ENCODE results near the gene PLD4.

The PLD4 gene

DNA sequence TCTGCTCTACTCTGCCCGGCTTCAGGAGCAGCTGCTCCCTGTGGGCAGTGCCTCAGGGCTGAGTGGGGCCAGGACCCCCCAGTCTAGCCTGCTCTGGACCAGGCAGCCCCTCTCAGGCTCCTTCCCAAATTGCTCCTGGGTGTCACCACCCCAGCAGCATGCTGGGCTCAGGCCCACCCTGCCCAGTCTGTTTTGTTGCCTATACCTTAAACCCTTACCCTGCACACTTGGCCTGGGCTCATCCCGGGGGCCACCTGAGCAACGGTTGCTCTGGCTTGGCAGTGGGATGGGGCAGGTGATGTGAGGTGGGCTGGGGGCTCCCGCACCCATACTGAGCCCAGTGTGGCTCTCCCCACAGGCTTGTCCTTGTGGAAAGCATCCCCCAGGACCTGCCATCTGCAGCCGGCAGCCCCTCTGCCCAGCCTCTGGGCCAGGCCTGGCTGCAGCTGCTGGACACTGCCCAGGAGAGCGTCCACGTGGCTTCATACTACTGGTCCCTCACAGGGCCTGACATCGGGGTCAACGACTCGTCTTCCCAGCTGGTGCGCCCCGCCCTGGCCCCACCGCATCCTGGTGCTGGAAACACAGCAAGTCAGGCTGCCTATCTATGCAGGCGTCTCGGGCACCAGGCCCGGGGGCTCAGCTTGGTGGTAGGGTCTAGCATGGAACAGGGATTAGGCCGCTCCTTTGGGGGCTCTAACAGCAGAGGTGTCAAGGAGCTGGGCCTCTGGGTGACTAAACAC lies 3.9 kb downstream of the PLD4 start:
- DNase-seq = no peak

DNA sequence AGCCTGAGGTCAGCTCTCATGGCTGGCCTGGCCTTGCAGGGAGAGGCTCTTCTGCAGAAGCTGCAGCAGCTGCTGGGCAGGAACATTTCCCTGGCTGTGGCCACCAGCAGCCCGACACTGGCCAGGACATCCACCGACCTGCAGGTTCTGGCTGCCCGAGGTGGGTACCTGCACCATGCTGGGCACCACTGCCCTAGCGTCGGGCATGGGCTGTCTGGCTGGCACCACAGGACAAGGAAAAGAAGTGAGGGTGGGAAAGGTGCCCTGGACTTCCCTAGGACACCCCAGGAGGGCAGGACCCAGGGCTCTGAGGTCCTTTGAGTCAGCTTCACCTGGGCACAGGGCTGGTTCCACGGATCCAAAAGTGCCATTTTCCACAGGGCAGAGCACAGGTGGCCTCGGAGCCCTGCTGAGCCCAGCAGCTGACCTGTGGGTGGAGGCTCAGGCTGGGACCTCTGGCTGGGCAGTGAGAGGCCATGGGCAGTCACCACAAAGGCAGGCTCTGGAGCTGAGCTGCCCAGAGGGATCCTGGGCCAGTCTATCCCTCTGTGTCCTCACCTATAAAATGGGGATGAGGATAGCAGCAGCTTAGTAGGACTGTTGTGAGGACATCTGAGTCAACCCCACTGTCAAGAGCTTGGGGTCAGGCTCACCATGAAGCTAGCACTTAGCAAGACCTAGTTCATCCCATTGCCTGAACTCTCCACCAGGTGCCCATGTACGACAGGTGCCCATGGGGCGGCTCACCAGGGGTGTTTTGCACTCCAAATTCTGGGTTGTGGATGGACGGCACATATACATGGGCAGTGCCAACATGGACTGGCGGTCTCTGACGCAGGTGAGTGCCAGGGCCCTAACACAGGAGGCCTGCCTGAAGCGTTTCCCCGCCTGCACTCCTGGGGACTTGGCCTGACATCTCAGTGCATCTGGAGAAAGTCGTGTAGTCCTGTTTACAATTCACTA lies 4.9 kb downstream of the PLD4 start:
- DNase-seq = no peak

DNA sequence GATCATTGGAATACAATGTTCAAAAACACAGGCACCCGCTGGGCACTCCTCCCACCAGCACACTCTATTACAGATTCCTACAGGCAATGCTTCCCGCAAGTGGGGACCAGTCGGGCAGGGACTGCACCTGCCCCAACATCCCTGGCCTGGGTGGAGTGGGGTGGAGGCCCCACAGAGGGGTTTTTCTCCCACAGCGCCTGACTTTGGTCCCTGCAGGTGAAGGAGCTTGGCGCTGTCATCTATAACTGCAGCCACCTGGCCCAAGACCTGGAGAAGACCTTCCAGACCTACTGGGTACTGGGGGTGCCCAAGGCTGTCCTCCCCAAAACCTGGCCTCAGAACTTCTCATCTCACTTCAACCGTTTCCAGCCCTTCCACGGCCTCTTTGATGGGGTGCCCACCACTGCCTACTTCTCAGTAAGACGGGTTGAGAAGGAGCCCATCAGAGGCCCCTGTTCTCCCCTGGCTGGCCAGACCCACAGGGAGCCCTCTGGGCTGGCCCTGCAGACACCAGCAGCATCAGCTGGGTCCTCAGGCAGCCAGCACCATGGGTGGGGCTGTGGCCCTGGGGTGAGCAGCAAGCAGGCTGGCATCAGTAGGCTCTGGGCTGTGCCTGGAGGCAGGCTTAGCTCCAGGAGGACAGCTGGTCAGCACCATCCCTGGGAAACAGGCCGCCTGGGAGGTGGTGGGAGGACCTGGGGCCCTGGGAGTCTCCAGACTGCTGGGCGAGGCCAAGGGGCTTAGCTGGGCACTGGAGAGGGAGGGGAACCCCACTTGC lies 6.0 kb downstream of the PLD4 start:
- DNase-seq = no peak

DNA sequence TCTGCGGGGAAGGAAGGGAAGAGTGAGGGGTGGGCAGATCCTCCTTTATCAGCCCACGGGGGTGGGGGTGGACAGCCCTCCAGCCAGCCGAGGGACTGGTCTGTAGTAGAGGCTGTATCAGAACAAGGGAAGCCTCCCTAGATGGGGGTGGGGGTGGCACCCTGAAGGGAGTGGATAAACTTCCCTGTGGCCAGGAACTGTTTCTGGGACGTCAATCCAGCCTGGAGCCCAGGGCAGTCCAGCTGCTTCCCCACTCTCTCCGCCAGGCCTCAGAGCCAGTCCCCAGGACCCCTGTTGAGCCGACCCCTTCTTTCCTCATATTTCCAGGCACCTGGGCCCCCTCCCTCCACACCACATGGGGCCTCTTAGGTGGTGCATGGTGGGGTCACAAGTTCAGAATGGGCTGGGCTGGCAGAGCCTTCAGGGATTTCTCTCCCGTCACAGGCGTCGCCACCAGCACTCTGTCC lies 6.7 kb downstream of the PLD4 start:
- DNase-seq = no peak

DNA sequence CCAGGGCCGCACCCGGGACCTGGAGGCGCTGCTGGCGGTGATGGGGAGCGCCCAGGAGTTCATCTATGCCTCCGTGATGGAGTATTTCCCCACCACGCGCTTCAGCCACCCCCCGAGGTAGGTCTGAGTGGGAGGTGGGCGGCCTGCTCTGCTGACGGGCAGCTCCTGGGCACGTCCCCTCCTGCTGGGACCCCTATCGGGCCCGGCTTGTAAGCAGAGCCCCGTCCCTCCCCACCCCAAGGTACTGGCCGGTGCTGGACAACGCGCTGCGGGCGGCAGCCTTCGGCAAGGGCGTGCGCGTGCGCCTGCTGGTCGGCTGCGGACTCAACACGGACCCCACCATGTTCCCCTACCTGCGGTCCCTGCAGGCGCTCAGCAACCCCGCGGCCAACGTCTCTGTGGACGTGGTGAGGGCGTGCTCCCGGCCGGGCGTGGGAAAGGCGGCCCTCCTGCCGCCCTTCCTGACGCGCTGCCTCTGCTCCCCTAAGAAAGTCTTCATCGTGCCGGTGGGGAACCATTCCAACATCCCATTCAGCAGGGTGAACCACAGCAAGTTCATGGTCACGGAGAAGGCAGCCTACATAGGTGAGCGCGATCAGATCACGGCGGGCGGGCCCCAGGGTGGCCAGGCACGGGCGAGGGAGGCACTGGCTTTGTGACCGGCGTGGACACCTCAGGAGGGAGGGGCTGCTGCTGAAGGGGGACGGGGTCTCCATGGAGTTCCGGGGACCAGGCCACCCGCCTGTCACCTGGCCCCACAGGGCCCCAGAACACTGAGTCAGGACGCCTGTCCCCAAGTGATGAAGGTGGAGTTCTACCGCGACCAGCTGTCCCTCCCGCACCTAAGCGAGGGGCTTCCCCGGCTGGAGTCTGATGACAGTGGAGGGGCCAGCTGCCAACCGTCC lies 7.3 kb downstream of the PLD4 start:
- DNase-seq = peak; percentile 68

DNA sequence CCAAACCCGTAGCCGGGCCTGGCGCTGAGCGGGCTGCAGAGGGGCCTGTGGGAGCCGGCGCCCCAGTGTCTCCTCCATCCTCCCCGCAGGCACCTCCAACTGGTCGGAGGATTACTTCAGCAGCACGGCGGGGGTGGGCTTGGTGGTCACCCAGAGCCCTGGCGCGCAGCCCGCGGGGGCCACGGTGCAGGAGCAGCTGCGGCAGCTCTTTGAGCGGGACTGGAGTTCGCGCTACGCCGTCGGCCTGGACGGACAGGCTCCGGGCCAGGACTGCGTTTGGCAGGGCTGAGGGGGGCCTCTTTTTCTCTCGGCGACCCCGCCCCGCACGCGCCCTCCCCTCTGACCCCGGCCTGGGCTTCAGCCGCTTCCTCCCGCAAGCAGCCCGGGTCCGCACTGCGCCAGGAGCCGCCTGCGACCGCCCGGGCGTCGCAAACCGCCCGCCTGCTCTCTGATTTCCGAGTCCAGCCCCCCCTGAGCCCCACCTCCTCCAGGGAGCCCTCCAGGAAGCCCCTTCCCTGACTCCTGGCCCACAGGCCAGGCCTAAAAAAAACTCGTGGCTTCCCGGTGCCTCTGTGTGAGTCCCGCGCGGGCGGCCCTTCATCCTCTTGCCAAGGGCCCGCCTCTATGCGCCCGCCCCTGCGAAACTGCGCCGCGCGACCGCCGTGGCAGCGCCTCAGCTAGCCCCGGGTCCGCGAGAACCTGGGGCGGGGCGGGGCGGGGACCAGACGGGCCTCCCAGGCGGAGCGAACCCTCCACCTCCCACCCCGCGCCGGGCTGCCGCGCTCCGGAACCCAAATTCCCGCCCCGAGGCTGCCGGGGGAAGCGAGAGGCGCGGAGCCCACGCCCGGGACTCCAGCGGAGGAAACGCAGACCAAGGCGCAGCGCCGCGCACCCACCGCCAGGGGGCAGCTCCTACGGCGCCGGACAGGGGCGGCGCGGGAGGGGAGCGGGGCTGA lies 8.3 kb downstream of the PLD4 start:
- peak; percentile 84 for DNase-seq

DNA sequence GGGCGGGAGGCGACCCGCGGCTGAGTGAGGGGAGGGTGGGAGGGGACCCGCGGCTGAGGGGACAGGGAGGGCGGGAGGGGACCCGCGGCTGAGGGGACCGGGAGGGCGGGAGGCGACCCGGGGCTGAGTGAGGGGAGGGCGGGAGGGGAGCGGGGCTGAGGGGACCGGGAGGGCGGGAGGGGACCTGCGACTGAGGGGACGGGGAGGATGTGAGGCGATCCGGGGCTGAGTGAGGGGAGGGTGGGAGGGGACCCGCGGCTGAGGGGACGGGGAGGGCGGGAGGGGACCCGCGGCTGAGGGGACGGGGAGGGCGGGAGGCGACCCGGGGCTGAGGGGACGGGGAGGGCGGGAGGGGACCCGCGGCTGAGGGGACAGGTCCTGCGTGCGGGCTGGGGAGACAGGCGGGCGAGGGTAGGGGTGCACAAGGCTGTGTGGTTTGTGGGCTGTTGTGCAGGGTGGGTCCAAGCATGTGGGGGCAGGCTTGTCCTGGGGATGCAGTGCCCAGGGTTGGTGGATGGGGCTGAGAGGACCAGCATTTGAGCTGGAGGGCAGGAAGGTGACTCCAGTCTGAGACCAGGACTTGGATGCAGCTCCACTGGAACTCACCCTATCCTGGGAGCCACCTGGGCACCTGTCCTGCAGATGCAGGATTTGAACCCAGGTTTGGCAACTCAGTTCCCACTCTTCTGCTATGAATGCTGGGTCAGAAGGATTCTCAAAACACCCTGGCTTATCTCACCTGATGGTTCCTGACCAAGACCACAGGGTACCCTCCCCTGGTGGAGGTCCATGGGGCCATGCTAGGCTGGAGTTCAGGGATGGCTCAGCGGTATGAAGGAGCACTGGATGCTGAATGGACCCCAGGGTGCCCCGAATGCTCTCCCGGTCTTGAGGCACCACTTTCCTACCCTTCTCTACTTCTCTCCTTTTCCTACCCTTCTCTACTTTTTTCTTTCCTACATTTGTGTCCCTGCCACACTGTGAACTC lies 9.4 kb downstream of the PLD4 start:
- DNase-seq = no peak

DNA sequence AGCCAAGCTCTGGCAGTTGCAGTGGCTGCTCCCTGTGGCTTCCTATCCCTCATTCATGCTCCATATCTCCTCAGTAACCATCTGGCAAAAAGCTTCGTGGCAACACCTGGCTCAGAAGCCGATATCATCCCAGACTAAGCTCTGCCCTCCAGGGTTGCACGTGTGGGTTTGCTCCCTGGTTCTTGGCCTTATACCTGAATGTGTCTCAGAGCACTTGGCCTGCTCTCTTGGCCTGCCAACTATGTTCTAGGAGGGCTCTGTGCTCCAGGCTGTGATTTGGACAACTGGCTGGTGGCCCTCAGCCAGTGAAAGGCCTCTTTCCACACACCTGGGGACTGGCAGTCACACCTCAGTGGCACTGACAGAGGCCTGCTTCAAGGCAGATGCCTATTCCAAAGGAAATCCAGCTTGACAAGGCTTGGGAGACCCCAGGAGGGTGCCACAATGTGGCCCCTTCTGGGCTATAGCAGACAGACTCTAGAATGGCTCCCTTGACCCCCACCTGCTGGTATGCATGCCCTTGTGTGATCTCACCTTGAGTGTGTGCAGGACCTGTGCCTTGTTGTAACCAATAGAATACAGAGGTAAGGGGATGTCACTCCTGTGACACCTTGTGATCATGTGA lies 10.5 kb downstream of the PLD4 start:
- no peak for DNase-seq

DNA sequence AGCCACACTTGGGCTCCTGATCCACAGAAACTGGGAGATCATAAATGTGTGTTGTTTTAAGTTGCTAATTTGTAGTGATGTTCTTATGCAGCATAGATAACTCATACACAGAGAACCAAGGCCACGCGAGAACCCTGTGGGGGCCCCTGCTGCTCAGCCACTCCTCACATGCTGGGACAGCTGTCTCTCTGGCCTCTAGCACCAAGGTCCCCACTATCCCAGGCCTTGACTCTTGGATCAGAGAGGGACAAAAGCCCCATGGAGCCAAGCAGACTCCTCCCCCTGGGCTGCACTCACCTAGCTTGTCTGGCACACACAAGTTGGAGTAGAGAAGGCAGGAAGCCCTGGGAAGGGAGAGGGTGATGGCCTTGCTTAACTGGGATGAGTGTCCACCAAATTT lies 11.3 kb downstream of the PLD4 start:
- no peak for DNase-seq

DNA sequence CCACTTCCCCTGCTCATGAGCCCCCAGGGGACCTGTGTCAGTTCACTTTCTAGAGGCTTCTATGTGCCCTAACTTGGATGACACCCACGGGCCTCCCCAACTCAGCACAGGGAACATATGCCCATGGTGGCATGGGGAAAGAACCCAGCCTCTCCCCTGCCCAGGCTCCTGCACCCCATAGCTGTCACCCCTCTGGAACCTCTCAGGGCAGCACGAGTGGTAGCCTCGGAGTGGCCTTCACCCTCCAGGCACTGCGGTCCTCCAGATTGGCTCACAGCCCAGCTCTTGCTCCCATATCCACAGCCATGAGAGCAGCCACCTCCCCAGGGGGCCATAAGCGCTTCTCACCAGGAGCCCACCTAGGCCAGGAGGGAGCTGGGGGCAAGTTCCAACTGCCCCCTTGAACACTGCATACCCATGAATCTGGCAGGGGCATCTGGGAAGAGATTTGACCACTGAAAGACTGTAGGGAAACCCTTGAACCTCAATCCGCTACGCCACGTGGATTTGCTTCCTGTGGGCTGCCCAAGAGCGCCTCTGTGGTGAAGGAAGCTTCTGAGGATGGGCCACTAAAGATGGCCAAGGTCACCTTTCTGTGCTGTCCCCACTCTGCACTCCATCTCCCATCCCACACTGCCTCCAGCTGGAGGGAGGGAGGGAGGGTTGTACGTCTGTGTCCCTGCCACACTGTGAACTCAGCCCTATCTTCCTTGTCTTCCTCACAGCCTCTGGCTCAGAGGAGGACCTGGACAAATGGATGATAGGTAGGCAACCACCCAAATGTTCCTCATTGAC lies 11.9 kb downstream of the PLD4 start:
- no peak for DNase-seq

DNA sequence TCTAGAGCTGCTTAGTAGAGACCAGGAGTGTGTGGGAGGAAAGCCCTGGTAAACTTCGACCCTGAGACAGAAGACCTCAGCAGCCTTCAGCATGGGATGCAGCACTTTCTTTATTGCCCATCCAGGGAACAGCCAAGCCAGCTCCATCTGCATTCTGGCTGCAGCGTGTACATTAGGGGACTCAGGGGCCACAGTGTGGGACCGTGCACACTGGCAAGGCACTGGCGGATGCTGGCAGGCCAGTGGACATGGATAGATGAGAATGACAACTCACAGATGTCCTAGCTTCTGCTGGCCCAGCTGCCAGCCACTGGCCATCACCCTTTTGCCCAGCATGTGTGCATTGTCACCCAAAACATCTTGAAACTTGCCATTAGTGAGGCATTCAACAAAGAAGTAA lies 12.5 kb downstream of the PLD4 start:
- no peak for DNase-seq

DNA sequence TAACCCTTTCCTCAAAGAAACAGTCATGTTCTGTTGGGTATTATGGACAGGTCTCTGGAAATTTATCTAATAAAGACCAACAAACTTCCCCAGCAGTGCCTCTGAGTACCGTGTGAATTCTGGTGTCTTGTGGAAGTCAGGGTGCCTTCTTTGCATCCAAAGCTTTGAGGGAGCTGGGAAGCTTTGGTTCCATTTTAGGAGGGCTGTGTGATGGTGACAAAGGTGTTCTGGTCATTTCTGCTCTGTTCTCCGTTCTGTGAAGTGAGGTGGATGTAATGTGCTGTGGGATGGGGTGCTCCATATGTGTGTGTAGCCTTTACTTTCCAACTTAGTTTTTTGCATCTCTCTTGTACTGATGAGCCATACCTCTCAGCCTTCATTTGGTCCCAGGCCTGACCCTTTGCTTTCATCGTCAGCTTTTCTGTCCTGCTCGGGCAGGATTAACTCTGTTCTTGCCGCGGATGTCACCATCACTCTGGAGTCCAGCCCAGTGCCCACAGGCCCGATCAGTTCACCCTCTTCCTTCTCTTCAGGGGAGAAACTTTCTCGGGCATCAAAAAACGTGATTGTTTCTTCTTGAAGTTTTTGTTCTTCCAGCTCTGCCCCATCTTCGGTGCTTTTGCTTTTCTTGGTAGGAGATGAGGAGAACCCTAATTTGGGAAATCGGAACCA lies 13.2 kb downstream of the PLD4 start:
- no peak for DNase-seq

DNA sequence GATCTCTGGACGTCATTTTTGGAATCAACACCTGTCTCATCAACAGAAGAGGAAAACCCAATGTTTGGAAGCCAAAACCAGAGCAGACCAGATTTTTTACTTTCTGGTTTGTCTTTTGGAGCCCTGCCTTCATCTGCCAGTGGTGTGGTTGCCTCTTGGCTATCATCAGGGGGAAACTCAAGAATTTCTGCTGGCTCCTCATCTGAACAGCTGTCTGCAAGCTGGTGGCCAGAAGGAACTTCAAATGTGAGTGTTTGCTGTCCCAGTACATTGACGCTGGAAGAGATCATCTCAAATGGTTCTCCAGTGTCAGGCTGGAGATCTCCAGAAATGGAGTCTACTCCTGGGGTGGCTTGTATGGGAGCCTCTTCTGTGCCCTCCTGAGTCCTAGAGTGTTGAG lies 13.8 kb downstream of the PLD4 start:
- DNase-seq = no peak

DNA sequence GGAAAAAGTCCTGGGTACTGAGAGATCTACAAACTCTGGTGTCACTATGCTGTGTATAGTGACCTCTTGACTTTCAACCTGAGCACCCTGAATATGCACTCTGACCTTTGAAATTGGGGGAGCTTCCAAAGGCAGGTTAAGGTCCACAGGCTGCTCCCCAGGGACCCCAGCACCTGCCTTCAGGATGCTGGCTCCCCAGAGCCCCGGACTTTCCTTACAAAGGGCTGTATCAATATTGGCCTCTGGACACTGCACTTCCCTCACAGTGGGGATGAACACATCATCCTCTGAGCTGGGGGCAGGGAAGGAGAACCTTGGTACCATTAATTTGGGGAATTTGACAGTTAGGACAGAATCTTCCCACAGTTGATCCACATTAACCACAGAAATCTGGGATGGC lies 14.3 kb downstream of the PLD4 start:
- no peak for DNase-seq

DNA sequence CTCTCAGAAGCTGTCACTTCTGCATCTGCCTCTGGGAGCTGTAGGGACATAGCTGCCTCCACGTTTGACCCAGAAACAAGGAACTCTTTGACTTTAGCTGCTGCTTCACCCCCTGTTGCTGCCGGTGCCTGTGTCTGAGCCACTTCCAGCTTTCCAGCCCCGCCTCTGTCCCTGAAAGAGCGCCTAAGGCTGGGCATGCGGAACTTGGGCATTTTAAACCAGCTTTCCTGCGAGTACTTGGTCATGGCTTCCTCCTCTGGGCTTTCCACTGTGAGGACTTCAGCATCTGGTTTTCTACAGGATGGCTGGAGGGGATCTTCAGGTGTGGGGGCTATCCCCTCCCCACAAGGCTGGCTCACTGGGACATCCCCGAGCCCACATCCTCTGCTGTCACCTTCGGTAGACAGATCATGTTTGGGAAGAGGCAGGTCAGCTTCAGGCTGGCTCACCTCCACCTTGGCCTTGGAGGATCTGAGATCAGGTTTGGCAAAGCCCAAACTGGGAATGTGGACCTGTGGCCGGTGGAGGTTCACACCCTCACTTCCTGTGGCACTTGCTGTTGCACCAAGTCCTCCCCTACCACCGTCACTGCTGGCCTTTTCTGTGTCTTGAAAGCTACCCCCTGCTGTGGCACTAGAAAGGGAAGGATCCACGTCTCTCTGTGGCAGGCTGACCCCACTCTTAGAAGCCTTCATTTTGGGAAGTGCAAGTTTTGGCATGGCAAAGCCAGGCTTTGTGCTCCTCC lies 15.2 kb downstream of the PLD4 start:
- no peak for DNase-seq

DNA sequence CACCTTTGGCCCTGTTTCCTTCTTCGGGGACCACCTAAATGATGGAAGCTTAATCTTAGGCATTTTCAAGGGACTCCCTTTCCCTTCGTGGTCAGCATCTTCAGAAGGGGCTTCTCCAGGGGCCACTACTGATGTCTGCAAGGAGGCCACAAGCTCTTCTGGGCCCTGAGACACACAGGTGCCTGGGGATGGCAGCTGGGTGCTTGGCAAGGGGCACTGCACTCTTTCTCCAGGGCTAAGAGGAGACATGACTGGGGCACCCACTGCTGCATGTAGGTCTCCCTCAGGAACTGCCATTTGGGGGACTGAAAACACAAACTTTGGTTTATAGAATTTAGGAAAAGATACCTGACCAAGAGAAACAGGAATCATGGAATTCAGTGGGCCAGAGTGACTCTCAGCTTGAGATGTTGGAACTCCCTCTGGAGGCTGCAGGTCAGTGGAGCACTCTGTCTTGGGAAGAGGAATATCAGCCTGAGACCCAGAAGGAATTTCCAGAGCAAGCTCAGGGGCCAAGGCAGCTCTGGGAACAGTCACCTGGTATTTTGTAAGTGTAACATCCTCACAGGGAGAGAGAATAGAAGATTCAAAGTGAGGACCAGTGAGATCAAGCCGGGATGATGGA lies 16.0 kb downstream of the PLD4 start:
- DNase-seq = no peak

Measured in right kidney (tissue), 1 donor.